ENCODE measurements around the gene CPSF4L.

CPSF4L gene

DNA sequence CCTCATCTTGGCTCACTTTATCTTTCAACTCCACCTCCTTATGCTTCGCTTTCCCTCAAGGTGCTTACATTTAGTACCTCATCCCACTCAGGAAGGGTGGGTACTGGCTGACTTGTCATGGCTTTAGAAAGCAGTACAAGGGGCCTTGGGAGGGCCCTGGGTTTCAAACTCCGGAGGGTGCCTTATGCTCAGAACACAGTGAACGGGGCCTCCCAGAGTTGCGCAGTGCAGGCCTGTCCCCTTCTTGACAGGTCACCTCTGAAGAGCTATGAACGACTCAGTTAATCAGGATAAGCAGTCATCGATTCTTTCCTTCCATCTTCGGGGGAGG is 62.8 kb downstream of the CPSF4L start:
- Mint-ChIP-seq H3K27ac (no peak overlapping the region), H3K36me3 (ENCODE audit: low read depth) (peaks cover 75% of the 10 kb centered on the region), H3K9me3 (no peaks in the 10 kb centered on the region), H3K4me1 (peaks cover 40% of the 10 kb centered on the region), H3K4me3 (no peak overlapping the region), H3K27me3 (ENCODE audit: low read depth, poor library complexity) (peaks cover 5% of the 10 kb centered on the region)
- TF ChIP-seq, protein P1, sequence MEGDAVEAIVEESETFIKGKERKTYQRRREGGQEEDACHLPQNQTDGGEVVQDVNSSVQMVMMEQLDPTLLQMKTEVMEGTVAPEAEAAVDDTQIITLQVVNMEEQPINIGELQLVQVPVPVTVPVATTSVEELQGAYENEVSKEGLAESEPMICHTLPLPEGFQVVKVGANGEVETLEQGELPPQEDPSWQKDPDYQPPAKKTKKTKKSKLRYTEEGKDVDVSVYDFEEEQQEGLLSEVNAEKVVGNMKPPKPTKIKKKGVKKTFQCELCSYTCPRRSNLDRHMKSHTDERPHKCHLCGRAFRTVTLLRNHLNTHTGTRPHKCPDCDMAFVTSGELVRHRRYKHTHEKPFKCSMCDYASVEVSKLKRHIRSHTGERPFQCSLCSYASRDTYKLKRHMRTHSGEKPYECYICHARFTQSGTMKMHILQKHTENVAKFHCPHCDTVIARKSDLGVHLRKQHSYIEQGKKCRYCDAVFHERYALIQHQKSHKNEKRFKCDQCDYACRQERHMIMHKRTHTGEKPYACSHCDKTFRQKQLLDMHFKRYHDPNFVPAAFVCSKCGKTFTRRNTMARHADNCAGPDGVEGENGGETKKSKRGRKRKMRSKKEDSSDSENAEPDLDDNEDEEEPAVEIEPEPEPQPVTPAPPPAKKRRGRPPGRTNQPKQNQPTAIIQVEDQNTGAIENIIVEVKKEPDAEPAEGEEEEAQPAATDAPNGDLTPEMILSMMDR (IDR thresholded peaks at IDR 0.05), result no peak
- no peak for DNase-seq
